HepG2 (cell line): ENCODE data around the gene ZSWIM8. TPM values are rescaled to one million over a fixed set of nuclear protein-coding genes. Genes with fewer than 3 reads are reported as not detected.

ENCODE experiments used
- CBX2 ChIP-seq, 2 experiments: fragments of 200-600 bp in 1 of 2; sonication (generic); formaldehyde crosslinking in 1 of 2; IDR thresholded peaks; 2 replicates each; pipeline versions ENCODE4 v1.7.0 to v1.8.1; 2018 to 2022; ENCODE audit warnings: low read depth in 2 of 2, low read length in 1 of 2, mild to moderate bottlenecking in 1 of 2, missing genetic modification reagents in 1 of 2
- CCDC6 ChIP-seq: sonication (generic); formaldehyde crosslinking; IDR thresholded peaks from 2 replicates; pipeline ENCODE4 v1.8.1; 2022; ENCODE audit warnings: mild to moderate bottlenecking, missing genetic modification reagents, moderate library complexity
- DR1 ChIP-seq: sonication (generic); formaldehyde crosslinking; IDR thresholded peaks from 2 replicates; pipeline ENCODE4 v1.8.0; 2021; ENCODE audit warnings: mild to moderate bottlenecking, missing genetic modification reagents, inconsistent platforms
- LCORL ChIP-seq, 2 experiments: fragments of 450-650 bp in 1 of 2; sonication (generic) in 1 of 2; formaldehyde crosslinking in 1 of 2; IDR thresholded peaks; 2 replicates each; pipeline versions ENCODE4 v1.5.0 to v1.6.1; 2017 to 2020; ENCODE audit warnings: antibody characterized with exemption in 1 of 2, missing genetic modification reagents in 1 of 2
- MBD4 ChIP-seq: IDR thresholded peaks from 2 replicates; pipeline ENCODE4 v1.6.1; 2012; ENCODE audit warnings: low read length, inconsistent platforms, borderline replicate concordance
- SOX6 ChIP-seq, 2 experiments: fragments of 450-650 bp in 1 of 2; sonication (generic) in 1 of 2; formaldehyde crosslinking in 1 of 2; IDR thresholded peaks; 2 replicates each; pipeline versions ENCODE4 v1.4.0 to v1.6.1; 2017 to 2020; ENCODE audit warnings: antibody characterized with exemption in 1 of 2, mild to moderate bottlenecking in 1 of 2, missing genetic modification reagents in 1 of 2
- SRY ChIP-seq: sonication (generic); formaldehyde crosslinking; IDR thresholded peaks from 2 replicates; pipeline ENCODE4 v1.8.0; 2022; ENCODE audit warnings: mild to moderate bottlenecking, missing genetic modification reagents
- TRAFD1 ChIP-seq: sonication (generic); formaldehyde crosslinking; IDR thresholded peaks from 2 replicates; pipeline ENCODE4 v1.5.1; 2020; ENCODE audit warnings: missing genetic modification reagents, mild to moderate bottlenecking, borderline replicate concordance
- YEATS4 ChIP-seq: sonication (generic); formaldehyde crosslinking; IDR thresholded peaks from 2 replicates; pipeline ENCODE4 v1.4.0; 2020; ENCODE audit warnings: missing genetic modification reagents, borderline replicate concordance
- ZNF232 ChIP-seq: sonication (generic); formaldehyde crosslinking; IDR thresholded peaks from 2 replicates; pipeline ENCODE4 v1.4.0; 2020; ENCODE audit warnings: missing genetic modification reagents, borderline replicate concordance
- polyA plus RNA-seq, 8 experiments: library from polyadenylated mRNA; depleted of rRNA in 3 of 8; stranded (reverse) in 7 of 8; unstranded in 1 of 8; fragments of >200 nt; fragmentation: Illumina TruSeq in 4 of 8; extraction: Trizol in 4 of 8; gene quantifications; 2 replicates each; pipeline versions ENCODE4 v1.2.1 to v1.2.3, GENCODE V29; 2011 to 2016; ENCODE audit warnings: low read depth in 4 of 8, missing spikeins in 1 of 8, mixed read lengths in 1 of 8; ENCODE audit not compliant: insufficient read depth in 1 of 8
- total RNA-seq, 5 experiments: library from RNA; depleted of rRNA; stranded (reverse); fragments of >200 nt; fragmentation: Illumina TruSeq; extraction: Trizol; gene quantifications; 2 replicates each; pipeline ENCODE4 v1.2.3, GENCODE V29; 2016; ENCODE audit warnings: low read depth in 1 of 5
- TF ChIP-seq, protein P1 (sequence below): sonication (generic); formaldehyde crosslinking; IDR thresholded peaks from 2 replicates; pipeline ENCODE4 v1.4.0; 2020; ENCODE audit warnings: missing genetic modification reagents, mild to moderate bottlenecking, borderline replicate concordance
- TF ChIP-seq, protein P2 (sequence below): sonication (generic); formaldehyde crosslinking; IDR thresholded peaks from 2 replicates; pipeline ENCODE4 v1.8.1; 2022; ENCODE audit warnings: low read depth, mild to moderate bottlenecking, missing genetic modification reagents

ZSWIM8 gene
- total and polyA plus RNA-seq, 2 of the 13 experiments (the other 11 are each of a cell fraction or from before 2014, with no cell fraction given) = 39.9 to 98.2 TPM

GRCh38 chr10:73840403-73841060 is 55.1 kb downstream of the ZSWIM8 start (continued):
- TF ChIP-seq, protein P1, sequence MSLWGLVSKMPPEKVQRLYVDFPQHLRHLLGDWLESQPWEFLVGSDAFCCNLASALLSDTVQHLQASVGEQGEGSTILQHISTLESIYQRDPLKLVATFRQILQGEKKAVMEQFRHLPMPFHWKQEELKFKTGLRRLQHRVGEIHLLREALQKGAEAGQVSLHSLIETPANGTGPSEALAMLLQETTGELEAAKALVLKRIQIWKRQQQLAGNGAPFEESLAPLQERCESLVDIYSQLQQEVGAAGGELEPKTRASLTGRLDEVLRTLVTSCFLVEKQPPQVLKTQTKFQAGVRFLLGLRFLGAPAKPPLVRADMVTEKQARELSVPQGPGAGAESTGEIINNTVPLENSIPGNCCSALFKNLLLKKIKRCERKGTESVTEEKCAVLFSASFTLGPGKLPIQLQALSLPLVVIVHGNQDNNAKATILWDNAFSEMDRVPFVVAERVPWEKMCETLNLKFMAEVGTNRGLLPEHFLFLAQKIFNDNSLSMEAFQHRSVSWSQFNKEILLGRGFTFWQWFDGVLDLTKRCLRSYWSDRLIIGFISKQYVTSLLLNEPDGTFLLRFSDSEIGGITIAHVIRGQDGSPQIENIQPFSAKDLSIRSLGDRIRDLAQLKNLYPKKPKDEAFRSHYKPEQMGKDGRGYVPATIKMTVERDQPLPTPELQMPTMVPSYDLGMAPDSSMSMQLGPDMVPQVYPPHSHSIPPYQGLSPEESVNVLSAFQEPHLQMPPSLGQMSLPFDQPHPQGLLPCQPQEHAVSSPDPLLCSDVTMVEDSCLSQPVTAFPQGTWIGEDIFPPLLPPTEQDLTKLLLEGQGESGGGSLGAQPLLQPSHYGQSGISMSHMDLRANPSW = peak; percentile 65; the same call in 1 of the 2 replicates
- TF ChIP-seq LCORL (IDR thresholded peaks at IDR 0.05) (0 out of 2 replicates have a peak, but pooled peaks have one; percentile 41), LCORL (CRISPR knock-in tag; IDR thresholded peaks at IDR 0.05) (peak; percentile 91), YEATS4 (CRISPR knock-in tag) (peak; percentile 60; the same call in 1 of the 2 replicates), TRAFD1 (CRISPR knock-in tag) (no peak; the same call in 1 of the 2 replicates), DR1 (peak; percentile 70), SRY (no peak), MBD4 (no peak), CCDC6 (CRISPR knock-in tag) (peak; percentile 30; the same call in 1 of the 2 replicates), ZNF232 (peak; percentile 73; the same call in 1 of the 2 replicates), CBX2 (IDR thresholded peaks at IDR 0.05; ENCODE audit: low read depth, low read length) (no peak), CBX2 (CRISPR knock-in tag; IDR thresholded peaks at IDR 0.05; ENCODE audit: low read depth) (no peak), SOX6 (IDR thresholded peaks at IDR 0.05) (no peak), SOX6 (CRISPR knock-in tag; IDR thresholded peaks at IDR 0.05) (peak; percentile 95)
- TF ChIP-seq, protein P2, sequence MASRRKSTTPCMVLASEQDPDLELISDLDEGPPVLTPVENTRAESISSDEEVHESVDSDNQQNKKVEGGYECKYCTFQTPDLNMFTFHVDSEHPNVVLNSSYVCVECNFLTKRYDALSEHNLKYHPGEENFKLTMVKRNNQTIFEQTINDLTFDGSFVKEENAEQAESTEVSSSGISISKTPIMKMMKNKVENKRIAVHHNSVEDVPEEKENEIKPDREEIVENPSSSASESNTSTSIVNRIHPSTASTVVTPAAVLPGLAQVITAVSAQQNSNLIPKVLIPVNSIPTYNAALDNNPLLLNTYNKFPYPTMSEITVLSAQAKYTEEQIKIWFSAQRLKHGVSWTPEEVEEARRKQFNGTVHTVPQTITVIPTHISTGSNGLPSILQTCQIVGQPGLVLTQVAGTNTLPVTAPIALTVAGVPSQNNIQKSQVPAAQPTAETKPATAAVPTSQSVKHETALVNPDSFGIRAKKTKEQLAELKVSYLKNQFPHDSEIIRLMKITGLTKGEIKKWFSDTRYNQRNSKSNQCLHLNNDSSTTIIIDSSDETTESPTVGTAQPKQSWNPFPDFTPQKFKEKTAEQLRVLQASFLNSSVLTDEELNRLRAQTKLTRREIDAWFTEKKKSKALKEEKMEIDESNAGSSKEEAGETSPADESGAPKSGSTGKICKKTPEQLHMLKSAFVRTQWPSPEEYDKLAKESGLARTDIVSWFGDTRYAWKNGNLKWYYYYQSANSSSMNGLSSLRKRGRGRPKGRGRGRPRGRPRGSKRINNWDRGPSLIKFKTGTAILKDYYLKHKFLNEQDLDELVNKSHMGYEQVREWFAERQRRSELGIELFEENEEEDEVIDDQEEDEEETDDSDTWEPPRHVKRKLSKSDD = peak; percentile 41; the same call in 1 of the 2 replicates
